Upper lobe of left lung (tissue), 4 donors: Measurements from ENCODE around the gene CMSS1.

Experiments used
- POLR2AphosphoS5 ChIP-seq, 2 donors: sonication (generic); formaldehyde crosslinking; IDR thresholded peaks; one replicate each; pipeline ENCODE4 v1.5.1; 2017; ENCODE audit warnings: antibody characterized with exemption in 2 of 2
- TF ChIP-seq, protein P1 (sequence below), 6 experiments: fragments of 450-650 bp in 4 of 6; fragments of 200-600 bp in 2 of 6; sonication (generic) in 2 of 6; IDR thresholded peaks; one replicate each; pipeline ENCODE4 v1.5.1; 2016 to 2019; ENCODE audit warnings: antibody characterized with exemption in 6 of 6

DNA sequence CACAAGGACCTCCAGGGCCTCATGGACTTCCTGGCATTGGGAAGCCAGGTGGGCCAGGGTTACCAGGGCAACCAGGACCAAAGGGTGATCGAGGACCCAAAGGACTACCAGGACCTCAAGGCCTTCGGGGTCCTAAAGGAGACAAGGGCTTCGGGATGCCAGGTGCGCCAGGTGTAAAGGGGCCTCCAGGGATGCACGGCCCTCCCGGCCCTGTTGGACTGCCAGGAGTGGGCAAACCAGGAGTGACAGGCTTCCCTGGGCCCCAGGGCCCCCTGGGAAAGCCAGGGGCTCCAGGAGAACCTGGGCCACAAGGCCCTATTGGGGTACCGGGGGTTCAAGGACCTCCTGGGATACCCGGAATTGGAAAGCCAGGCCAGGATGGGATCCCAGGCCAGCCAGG, 23.2 kb upstream of the CMSS1 start:
- TF ChIP-seq, protein P1, sequence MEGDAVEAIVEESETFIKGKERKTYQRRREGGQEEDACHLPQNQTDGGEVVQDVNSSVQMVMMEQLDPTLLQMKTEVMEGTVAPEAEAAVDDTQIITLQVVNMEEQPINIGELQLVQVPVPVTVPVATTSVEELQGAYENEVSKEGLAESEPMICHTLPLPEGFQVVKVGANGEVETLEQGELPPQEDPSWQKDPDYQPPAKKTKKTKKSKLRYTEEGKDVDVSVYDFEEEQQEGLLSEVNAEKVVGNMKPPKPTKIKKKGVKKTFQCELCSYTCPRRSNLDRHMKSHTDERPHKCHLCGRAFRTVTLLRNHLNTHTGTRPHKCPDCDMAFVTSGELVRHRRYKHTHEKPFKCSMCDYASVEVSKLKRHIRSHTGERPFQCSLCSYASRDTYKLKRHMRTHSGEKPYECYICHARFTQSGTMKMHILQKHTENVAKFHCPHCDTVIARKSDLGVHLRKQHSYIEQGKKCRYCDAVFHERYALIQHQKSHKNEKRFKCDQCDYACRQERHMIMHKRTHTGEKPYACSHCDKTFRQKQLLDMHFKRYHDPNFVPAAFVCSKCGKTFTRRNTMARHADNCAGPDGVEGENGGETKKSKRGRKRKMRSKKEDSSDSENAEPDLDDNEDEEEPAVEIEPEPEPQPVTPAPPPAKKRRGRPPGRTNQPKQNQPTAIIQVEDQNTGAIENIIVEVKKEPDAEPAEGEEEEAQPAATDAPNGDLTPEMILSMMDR (IDR thresholded peaks at IDR 0.05), result no peak
- no peak for TF ChIP-seq POLR2AphosphoS5 (IDR thresholded peaks at IDR 0.05)
